HEK293T (cell line): ENCODE results near the gene MED12L.
"Not testable (repeated sequence)": the region's sequence is repeated elsewhere in the genome, so short reads cannot be mapped to it uniquely, and the experiment has no call there.

Experiments
- CTCF ChIA-PET: fragments of 350-600 bp; formaldehyde crosslinking; extraction: SDS; loops from one replicate; lab custom pipeline; 2021; ENCODE audit warnings: antibody characterized with exemption, inconsistent platforms; lab: Yijun Ruan, JAX
- POLR2A ChIA-PET: fragments of 350-600 bp; formaldehyde crosslinking; extraction: SDS; loops from one replicate; lab custom pipeline; 2020; ENCODE audit warnings: antibody characterized with exemption, inconsistent platforms; lab: Yijun Ruan, JAX
- DNase-seq: peaks from one replicate; pipeline ENCODE4 v3.0.0; 2012; ENCODE audit warnings: mixed read lengths; ENCODE audit errors: extremely low spot score
- ARNT ChIP-seq: fragments of 450-650 bp; IDR thresholded peaks from 2 replicates; pipeline ENCODE4 v1.6.1; 2017; ENCODE audit warnings: mild to moderate bottlenecking
- BHLHE40 ChIP-seq: fragments of 450-650 bp; IDR thresholded peaks from 2 replicates; pipeline ENCODE4 v1.6.1; 2016; ENCODE audit warnings: mild to moderate bottlenecking, moderate library complexity, borderline replicate concordance
- CTBP1 ChIP-seq: fragments of 450-650 bp; IDR thresholded peaks from 2 replicates; pipeline ENCODE4 v1.6.1; 2016; ENCODE audit warnings: borderline replicate concordance
- ELF4 ChIP-seq: fragments of 450-650 bp; IDR thresholded peaks from 2 replicates; pipeline ENCODE4 v1.6.1; 2017; ENCODE audit warnings: antibody characterized with exemption
- FOXA1 ChIP-seq: fragments of 450-650 bp; IDR thresholded peaks from 2 replicates; pipeline ENCODE4 v1.6.1; 2016; ENCODE audit warnings: mild to moderate bottlenecking
- FOXK2 ChIP-seq: fragments of 450-650 bp; IDR thresholded peaks from 2 replicates; pipeline ENCODE4 v1.6.1; 2016; ENCODE audit warnings: mild to moderate bottlenecking
- FOXM1 ChIP-seq: fragments of 450-650 bp; IDR thresholded peaks from 2 replicates; pipeline ENCODE4 v1.6.1; 2017; ENCODE audit warnings: mild to moderate bottlenecking, borderline replicate concordance
- HDGF ChIP-seq: fragments of 450-650 bp; IDR thresholded peaks from 2 replicates; pipeline ENCODE4 v1.6.1; 2017; ENCODE audit warnings: antibody characterized with exemption, borderline replicate concordance
- L3MBTL2 ChIP-seq: fragments of 450-650 bp; conservative IDR thresholded peaks from 2 replicates; pipeline ENCODE4 v1.6.1; 2016; ENCODE audit warnings: mild to moderate bottlenecking
- LEF1 ChIP-seq: fragments of 450-650 bp; IDR thresholded peaks from 2 replicates; pipeline ENCODE4 v1.6.1; 2017; ENCODE audit warnings: mild to moderate bottlenecking, borderline replicate concordance
- NFRKB ChIP-seq: fragments of 450-650 bp; IDR thresholded peaks from 2 replicates; pipeline ENCODE4 v1.6.1; 2016; ENCODE audit warnings: mild to moderate bottlenecking, moderate library complexity
- PKNOX1 ChIP-seq: fragments of 450-650 bp; IDR thresholded peaks from 2 replicates; pipeline ENCODE4 v1.6.1; 2016
- SP1 ChIP-seq: fragments of 450-650 bp; IDR thresholded peaks from 2 replicates; pipeline ENCODE4 v1.6.1; 2017
- SUZ12 ChIP-seq: fragments of 450-650 bp; IDR thresholded peaks from 2 replicates; pipeline ENCODE4 v1.6.1; 2016; ENCODE audit warnings: mild to moderate bottlenecking
- TARDBP ChIP-seq: fragments of 450-650 bp; IDR thresholded peaks from 2 replicates; pipeline ENCODE4 v1.6.1; 2016
- ZNF384 ChIP-seq: fragments of 450-650 bp; IDR thresholded peaks from 2 replicates; pipeline ENCODE4 v1.6.1; 2016

MED12L gene

GRCh38 chr3:151075869-151076562, 9.4 kb upstream of the MED12L start:
- TF ChIP-seq PKNOX1: no peak
- no peak for TF ChIP-seq ZNF384
- no peak for TF ChIP-seq CTBP1
- no peak for TF ChIP-seq ELF4
- CTCF ChIA-PET: no interaction called here
- POLR2A ChIA-PET: interaction anchor here (1.9 kb wide), 1 partner anchor 10 kb away, joined by 5 read pairs; the partner anchor contains the start of gene MED12L
- no peak for DNase-seq

GRCh38 chr3:151076626-151077025, 8.8 kb upstream of the MED12L start:
- CTCF ChIA-PET: interaction anchor here (1.3 kb wide), 1 partner anchor 10 kb away, joined by 7 read pairs; no protein-coding TSS in a partner anchor

GRCh38 chr3:151081082-151081481, 4.4 kb upstream of the MED12L start:
- DNase-seq, POLR2A ChIA-PET, CTCF ChIA-PET: not testable (repeated sequence)

More at GRCh38 chr3:151076626-151077025, 8.8 kb upstream of the MED12L start:
- POLR2A ChIA-PET: interaction anchor here (1.9 kb wide), 1 partner anchor 9 kb away, joined by 5 read pairs; the partner anchor contains the start of gene MED12L
- TF ChIP-seq TARDBP (no peak), SUZ12 (no peak), LEF1 (no peak), SP1 (no peak), ZNF384 (no peak), FOXM1 (no peak), FOXK2 (no peak), L3MBTL2 (no peak), FOXA1 (no peak), HDGF (no peak), CTBP1 (no peak)
- DNase-seq: no peak

DNA sequence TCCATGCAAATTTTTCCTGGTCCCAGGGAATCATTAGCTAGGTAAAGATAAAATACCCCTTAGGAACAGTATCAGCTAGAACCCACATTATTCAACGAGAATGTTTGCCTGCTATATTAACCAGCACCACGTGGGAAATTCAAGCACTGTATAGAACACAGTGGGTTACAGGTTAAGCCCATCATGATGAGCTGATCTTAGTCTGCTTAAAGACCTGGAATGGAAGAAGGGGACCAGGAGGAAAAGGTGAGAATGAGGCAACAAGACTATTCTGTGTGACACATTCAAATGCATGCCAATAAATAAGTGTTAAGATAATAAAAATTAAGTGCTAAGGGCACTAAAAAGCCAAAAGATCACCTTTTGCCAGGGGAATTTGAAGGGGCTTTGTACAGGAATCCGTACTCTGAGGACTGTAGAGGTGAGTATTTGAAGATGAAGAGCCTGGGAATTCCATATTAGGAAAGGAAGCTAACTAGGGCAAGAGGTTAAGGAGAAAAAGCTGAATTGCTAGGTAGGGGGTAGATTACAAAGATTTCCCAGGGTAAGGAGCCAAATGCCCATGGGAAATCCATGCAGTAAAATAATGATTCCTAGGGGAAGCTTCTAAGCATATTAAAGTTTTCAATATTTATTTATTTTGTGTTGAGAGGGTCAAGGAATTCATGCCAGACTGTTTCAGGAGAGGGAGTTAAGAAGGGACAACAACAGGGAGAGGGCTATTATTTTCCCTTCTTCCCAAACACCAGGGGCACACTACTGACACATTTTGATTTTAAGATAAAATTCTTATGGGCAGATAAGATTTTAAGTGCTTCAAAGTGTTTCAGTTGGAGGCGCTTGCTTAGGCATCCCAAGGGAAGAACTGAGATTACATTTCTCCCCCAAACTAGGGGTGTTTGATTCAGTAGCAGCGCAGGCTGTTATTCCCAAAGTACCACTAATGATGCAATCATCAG, 2.3 kb upstream of the MED12L start:
- DNase-seq: no peak
- POLR2A ChIA-PET: no interaction called here
- CTCF ChIA-PET: interaction anchor here (0.8 to 1.4 kb wide), 3 partner anchors 10 to 67 kb away, joined by 3 read pairs; no protein-coding TSS in a partner anchor

DNA sequence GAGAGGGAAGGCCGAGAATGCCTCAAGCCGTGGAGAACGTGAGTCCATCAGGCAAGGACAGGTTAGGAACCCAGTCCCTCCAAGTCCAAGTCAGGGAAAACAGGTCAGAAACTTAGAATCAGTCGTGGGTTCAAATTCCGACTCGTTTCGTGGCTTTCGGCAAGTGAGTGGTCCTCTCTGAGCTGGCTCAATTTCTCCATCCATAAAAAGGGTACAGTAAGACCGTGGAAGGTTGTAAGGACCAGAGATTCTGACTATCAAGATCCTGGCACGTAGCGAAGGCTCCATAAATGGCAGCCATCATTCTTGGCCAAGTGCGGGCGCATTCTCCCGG, 604 bp upstream of the MED12L start:
- no peak for TF ChIP-seq ELF4
- no peak for TF ChIP-seq FOXM1
- no peak for TF ChIP-seq L3MBTL2
- TF ChIP-seq ARNT: no peak
- TF ChIP-seq TARDBP: no peak

More for the DNA sequence above, 2.3 kb upstream of the MED12L start:
- TF ChIP-seq SUZ12: no peak
- no peak for TF ChIP-seq ARNT
- no peak for TF ChIP-seq ZNF384
- TF ChIP-seq FOXA1: no peak
- TF ChIP-seq TARDBP: no peak
- TF ChIP-seq HDGF: no peak
- no peak for TF ChIP-seq BHLHE40
- TF ChIP-seq FOXK2: no peak
- no peak for TF ChIP-seq CTBP1
- no peak for TF ChIP-seq SP1
- TF ChIP-seq L3MBTL2: no peak; the same call in 1 of the 2 replicates
- TF ChIP-seq NFRKB: no peak
- TF ChIP-seq LEF1: no peak
- TF ChIP-seq FOXM1: no peak

GRCh38 chr3:151085889-151086483, 522 bp downstream of the MED12L start:
- TF ChIP-seq FOXM1: no peak
- TF ChIP-seq TARDBP: no peak
- TF ChIP-seq HDGF: no peak
- no peak for TF ChIP-seq LEF1
- TF ChIP-seq ARNT: no peak
- no peak for TF ChIP-seq SUZ12
- no peak for TF ChIP-seq ELF4
- no peak for TF ChIP-seq CTBP1
- TF ChIP-seq FOXK2: no peak
- no peak for TF ChIP-seq FOXA1
- TF ChIP-seq PKNOX1: no peak
- no peak for TF ChIP-seq L3MBTL2
- TF ChIP-seq NFRKB: no peak
- no peak for TF ChIP-seq SP1
- ChIA-PET POLR2A (interaction anchor here (0.6 to 1.9 kb wide), 10 partner anchors 9 to 143 kb away, joined by 3 to 7 read pairs (median 3); no protein-coding TSS in a partner anchor), CTCF (interaction anchor here (0.9 to 1.0 kb wide), 2 partner anchors 21 to 28 kb away, joined by 3 to 4 read pairs; no protein-coding TSS in a partner anchor)
- DNase-seq: peak; percentile 53

More for the DNA sequence above, 604 bp upstream of the MED12L start:
- no peak for DNase-seq
- ChIA-PET POLR2A (interaction anchor here (1.8 to 1.9 kb wide), 2 partner anchors 9 to 11 kb away, joined by 5 to 7 read pairs; no protein-coding TSS in a partner anchor), CTCF (no interaction called here)
